COR-L47 (cell line): Measurements from ENCODE around the gene MT1A.
"Not testable (repeated sequence)": the region's sequence is repeated elsewhere in the genome, so short reads cannot be mapped to it uniquely, and the experiment has no call there.

Experiments used
- DNase-seq: peaks from one replicate; lab custom pipeline; 2025; lab: John Stamatoyannopoulos, UW

Gene MT1A

GRCh38 chr16:56657555-56658326, 19.3 kb downstream of the MT1A start, which contains the start of gene MT1F:
TSS of gene MT1F (plus strand) at chr16:56657959. CDS start at chr16:56658059, 100 bp downstream.
- peak; percentile 28 for DNase-seq

GRCh38 chr16:56658327-56658875, 19.9 kb downstream of the MT1A start:
- DNase-seq: no peak

GRCh38 chr16:56662357-56663354, 24.2 kb downstream of the MT1A start:
- DNase-seq: no peak

GRCh38 chr16:56664506-56664905, 26.0 kb downstream of the MT1A start:
- DNase-seq: no peak

- not testable (repeated sequence) for DNase-seq
These were observed 27.1 kb downstream of the MT1A start for GRCh38 chr16:56665286-56666261.

- DNase-seq: no peak
These were observed 29.4 kb downstream of the MT1A start, which contains the start of gene MT1G for GRCh38 chr16:56667581-56668571. TSS of gene MT1G (minus strand) at chr16:56668065. CDS start at chr16:56667993, 72 bp downstream.

- no peak for DNase-seq
These were observed 30.8 kb downstream of the MT1A start, which contains the start of gene MT1H for GRCh38 chr16:56669005-56669839. TSS of gene MT1H (plus strand) at chr16:56669814. CDS start at chr16:56669885, 71 bp downstream.

GRCh38 chr16:56669840-56670619, 31.6 kb downstream of the MT1A start:
- DNase-seq: no peak

GRCh38 chr16:56670620-56670934, 32.1 kb downstream of the MT1A start:
- DNase-seq: no peak

- not testable (repeated sequence) for DNase-seq
These were observed 33.2 kb downstream of the MT1A start for GRCh38 chr16:56671691-56672090.

GRCh38 chr16:56672171-56672570, 33.7 kb downstream of the MT1A start:
- DNase-seq: not testable (repeated sequence)

GRCh38 chr16:56672761-56673536, 34.5 kb downstream of the MT1A start:
- no peak for DNase-seq

GRCh38 chr16:56673921-56674320, 35.5 kb downstream of the MT1A start:
- DNase-seq: no peak

- not testable (repeated sequence) for DNase-seq
These were observed 36.1 kb downstream of the MT1A start for GRCh38 chr16:56674570-56674969.

GRCh38 chr16:56675685-56676210, 37.3 kb downstream of the MT1A start:
- no peak for DNase-seq

GRCh38 chr16:56677474-56677873, 39.0 kb downstream of the MT1A start:
- no peak for DNase-seq
